Natural killer cell (primary cell): ENCODE data around the gene NUDCD2. TPM values are rescaled to one million over a fixed set of nuclear protein-coding genes. Genes with fewer than 3 reads are reported as not detected.

ENCODE experiments used
- ATAC-seq, 3 donors: fragments of 150-1000 bp in 2 of 3; fragments of 200-7000 bp in 1 of 3; cut with Tn5 transposase; 1 replicate in 1 of 3; 2 replicates in 2 of 3; pipeline ENCODE4 v1.10.0; 2021; ENCODE audit warnings: mild to moderate bottlenecking in 2 of 3, moderate library complexity in 2 of 3
- DNase-seq, 2 donors: peaks; one replicate each; pipeline versions ENCODE4 v3.0.0 to v3.0.0-alpha.2; 2013 to 2021; ENCODE audit warnings: mixed read lengths in 1 of 2
- H3K27ac ChIP-seq: one replicate; pipeline ENCODE4 v1.5.1; 2013; ENCODE audit warnings: mild to moderate bottlenecking, low read length
- H3K27me3 ChIP-seq: one replicate; pipeline ENCODE4 v1.6.1; 2013; ENCODE audit warnings: low read length; ENCODE audit not compliant: control insufficient read depth, insufficient read depth
- H3K36me3 ChIP-seq: one replicate; pipeline ENCODE4 v1.6.1; 2013; ENCODE audit warnings: low read length; ENCODE audit not compliant: control insufficient read depth, insufficient read depth
- H3K4me1 ChIP-seq: one replicate; pipeline ENCODE4 v1.6.1; 2013; ENCODE audit warnings: low read length; ENCODE audit not compliant: control insufficient read depth, insufficient read depth
- H3K4me3 ChIP-seq: one replicate; pipeline ENCODE4 v1.5.1; 2013; ENCODE audit warnings: low read length
- H3K9me3 ChIP-seq: one replicate; pipeline ENCODE4 v1.6.1; 2013; ENCODE audit warnings: low read length; ENCODE audit not compliant: control insufficient read depth, insufficient read depth
- H3K27ac Mint-ChIP-seq, 2 donors: one replicate each; pipeline ENCODE4 v1.8.0; 2022; ENCODE audit warnings: mild to moderate bottlenecking in 2 of 2, mixed read lengths in 2 of 2, moderate library complexity in 1 of 2
- H3K27me3 Mint-ChIP-seq, 2 donors: one replicate each; pipeline ENCODE4 v1.8.0; 2022; ENCODE audit warnings: low read depth in 2 of 2, mixed read lengths in 2 of 2
- H3K36me3 Mint-ChIP-seq: one replicate; pipeline ENCODE4 v1.8.0; 2022; ENCODE audit warnings: mixed read lengths
- H3K4me1 Mint-ChIP-seq, 2 donors: one replicate each; pipeline ENCODE4 v1.8.0; 2022; ENCODE audit warnings: mixed read lengths in 2 of 2
- H3K4me3 Mint-ChIP-seq: one replicate; pipeline ENCODE4 v1.8.0; 2022; ENCODE audit warnings: mild to moderate bottlenecking, moderate library complexity, mixed read lengths
- H3K9me3 Mint-ChIP-seq, 2 donors: one replicate each; pipeline ENCODE4 v1.8.0; 2022; ENCODE audit warnings: mixed read lengths in 2 of 2
- WGBS: methylation state at CpG from one replicate; pipeline ENCODE4 v1.1.7; 2013; ENCODE audit warnings: missing lambda C conversion rate; ENCODE audit not compliant: insufficient coverage; 5-methylcytosine and 5-hydroxymethylcytosine counted together
- intact Hi-C: fragments of 100-400 bp; cut with micrococcal nuclease; formaldehyde crosslinking; loops from one replicate; pipeline ENCODE4 v1.14.2; 2022
- total RNA-seq, 4 donors: library from RNA; stranded (reverse); fragments of 120-200 nt in 1 of 4; gene quantifications; one replicate each; pipeline versions ENCODE4 v1.2.3 to v1.2.4, GENCODE V29; 2013 to 2022
- TF ChIP-seq, protein P1 (sequence below): fragments of 200-600 bp; IDR thresholded peaks from one replicate; pipeline ENCODE4 v1.8.0; 2022; ENCODE audit warnings: antibody characterized with exemption

Gene NUDCD2
- total RNA-seq, 3 donors from 2014 or later (not counting 1 experiment from before 2014, with no cell fraction given) = 13.2 to 24.7 (median 21.7) TPM

- DNase-seq (no peak), ATAC-seq (no peak)
- H3K27me3 Mint-ChIP-seq = no peaks in the 10 kb centered on the region
- H3K27ac Mint-ChIP-seq = peak overlapping the region; percentile 99 to 100
- H3K27ac ChIP-seq = peak overlapping the region; percentile 99
- H3K4me1 ChIP-seq = peaks cover 20% of the 10 kb centered on the region
- peak overlapping the region; percentile 92 for H3K4me3 ChIP-seq
- H3K4me3 Mint-ChIP-seq = peak overlapping the region; percentile 98
- H3K9me3 Mint-ChIP-seq = no peaks in the 10 kb centered on the region
- H3K27me3 ChIP-seq = no peaks in the 10 kb centered on the region
- WGBS = under 1% methylated on average over 7 of the region's 7 CpGs
- no peaks in the 10 kb centered on the region for H3K36me3 Mint-ChIP-seq
- peaks cover 68 to 70% of the 10 kb centered on the region in 2 donors for H3K4me1 Mint-ChIP-seq
- H3K9me3 ChIP-seq = no peaks in the 10 kb centered on the region
- intact Hi-C loops = loop anchor here (1.0 kb wide), 1 partner anchor 45 kb away; the partner anchor contains the start of genes HMMR and NUDCD2
- peaks cover 2% of the 10 kb centered on the region for H3K36me3 ChIP-seq
- TF ChIP-seq, protein P1, sequence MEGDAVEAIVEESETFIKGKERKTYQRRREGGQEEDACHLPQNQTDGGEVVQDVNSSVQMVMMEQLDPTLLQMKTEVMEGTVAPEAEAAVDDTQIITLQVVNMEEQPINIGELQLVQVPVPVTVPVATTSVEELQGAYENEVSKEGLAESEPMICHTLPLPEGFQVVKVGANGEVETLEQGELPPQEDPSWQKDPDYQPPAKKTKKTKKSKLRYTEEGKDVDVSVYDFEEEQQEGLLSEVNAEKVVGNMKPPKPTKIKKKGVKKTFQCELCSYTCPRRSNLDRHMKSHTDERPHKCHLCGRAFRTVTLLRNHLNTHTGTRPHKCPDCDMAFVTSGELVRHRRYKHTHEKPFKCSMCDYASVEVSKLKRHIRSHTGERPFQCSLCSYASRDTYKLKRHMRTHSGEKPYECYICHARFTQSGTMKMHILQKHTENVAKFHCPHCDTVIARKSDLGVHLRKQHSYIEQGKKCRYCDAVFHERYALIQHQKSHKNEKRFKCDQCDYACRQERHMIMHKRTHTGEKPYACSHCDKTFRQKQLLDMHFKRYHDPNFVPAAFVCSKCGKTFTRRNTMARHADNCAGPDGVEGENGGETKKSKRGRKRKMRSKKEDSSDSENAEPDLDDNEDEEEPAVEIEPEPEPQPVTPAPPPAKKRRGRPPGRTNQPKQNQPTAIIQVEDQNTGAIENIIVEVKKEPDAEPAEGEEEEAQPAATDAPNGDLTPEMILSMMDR = no peak
Observed at GRCh38 chr5:163505049-163505367, 45.1 kb upstream of the NUDCD2 start.

DNA sequence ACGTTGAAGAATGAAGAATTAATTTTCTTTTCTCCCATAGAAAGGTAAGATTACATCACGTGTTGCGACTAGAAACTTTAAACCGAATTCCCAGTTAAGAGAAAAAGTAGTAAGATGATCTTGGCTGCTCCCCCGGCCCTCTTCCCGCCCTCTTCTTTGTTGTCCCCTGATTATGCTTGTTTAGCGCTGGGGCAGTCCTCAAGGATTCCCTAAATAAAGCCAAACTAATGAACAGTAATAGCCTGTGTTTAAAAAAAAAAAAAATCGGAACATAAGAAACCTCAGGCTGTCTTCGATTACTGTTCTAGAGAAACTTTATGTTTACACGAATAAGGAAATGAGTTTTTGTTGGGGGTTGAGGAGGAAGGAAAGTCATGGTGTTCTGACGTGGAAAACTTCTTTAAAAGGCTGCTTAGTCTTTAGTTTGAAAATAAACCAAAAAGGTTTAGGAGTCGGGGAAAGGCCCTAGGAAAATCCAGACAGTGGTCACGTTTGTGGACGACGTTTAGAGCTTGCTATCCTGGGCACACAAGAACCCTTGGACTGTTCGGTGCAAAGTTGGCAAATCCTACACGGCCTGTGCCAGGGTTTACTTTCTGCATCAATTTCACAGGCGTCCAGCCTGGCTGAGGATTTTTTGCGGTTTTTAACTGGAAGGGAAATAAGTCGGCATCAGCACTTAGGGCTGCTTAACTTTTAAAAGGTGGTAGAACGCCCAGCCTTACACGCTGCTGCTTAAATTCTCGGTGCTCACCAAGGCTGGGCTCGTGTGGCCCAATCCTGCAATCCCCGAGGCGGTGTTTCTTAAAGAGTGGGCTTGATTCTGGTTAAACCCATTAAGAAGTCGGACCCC, 44.4 kb upstream of the NUDCD2 start:
- Mint-ChIP-seq H3K4me3 (peak overlapping the region; percentile 98), H3K9me3 (no peaks in the 10 kb centered on the region), H3K4me1 (peaks cover 62 to 63% of the 10 kb centered on the region in 2 donors), H3K27me3 (no peaks in the 10 kb centered on the region), H3K36me3 (no peaks in the 10 kb centered on the region), H3K27ac (peak overlapping the region; percentile 99 to 100)
- TF ChIP-seq, protein P1 = no peak
- DNase-seq = peak; percentile 36 to 62
- Histone ChIP-seq H3K27me3 (no peaks in the 10 kb centered on the region), H3K27ac (peak overlapping the region; percentile 99), H3K36me3 (peaks cover 2% of the 10 kb centered on the region), H3K4me1 (peaks cover 19% of the 10 kb centered on the region), H3K9me3 (no peaks in the 10 kb centered on the region), H3K4me3 (peak overlapping the region; percentile 92)
- peak in 2 of 3 donors; percentile 5 to 11 for ATAC-seq
- intact Hi-C loops = no loop called here
- under 1% methylated on average over 25 of the region's 27 CpGs for WGBS

GRCh38 chr5:163503106-163504078, 43.5 kb upstream of the NUDCD2 start:
- peak overlapping the region; percentile 99 for H3K27ac ChIP-seq
- H3K4me3 ChIP-seq = peak overlapping the region; percentile 92
- peaks cover 13% of the 10 kb centered on the region for H3K4me1 ChIP-seq
- ATAC-seq (no peak), DNase-seq (peak in 1 of 2 donors; percentile 73)
- intact Hi-C loops = no loop called here
- H3K27me3 ChIP-seq = no peaks in the 10 kb centered on the region
- WGBS = 4% methylated on average over 16 of the region's 17 CpGs
- no peaks in the 10 kb centered on the region for H3K36me3 ChIP-seq
- TF ChIP-seq, protein P1 = no peak
- H3K27ac Mint-ChIP-seq = peak overlapping the region; percentile 99 to 100
- no peaks in the 10 kb centered on the region for H3K9me3 ChIP-seq
- no peaks in the 10 kb centered on the region for H3K27me3 Mint-ChIP-seq
- H3K36me3 Mint-ChIP-seq = no peaks in the 10 kb centered on the region
- H3K4me3 Mint-ChIP-seq = peak overlapping the region; percentile 98
- H3K9me3 Mint-ChIP-seq = no peaks in the 10 kb centered on the region
- peaks cover 53% of the 10 kb centered on the region in 2 donors for H3K4me1 Mint-ChIP-seq
